H9 (cell line): ENCODE results near the gene CACTIN. TPM values are rescaled to one million over a fixed set of nuclear protein-coding genes. Genes with fewer than 3 reads are reported as not detected.

Experiments
- DNase-seq: peaks from one replicate; pipeline ENCODE4 v3.0.0-alpha.2; 2017
- H2AFZ ChIP-seq: one replicate; pipeline ENCODE4 v1.6.1; 2013; ENCODE audit warnings: mild to moderate bottlenecking, low read length, control low read depth, moderate library complexity
- H2AK5ac ChIP-seq: 2 replicates; pipeline ENCODE4 v1.6.1; 2013; ENCODE audit warnings: low read length, control low read depth, mixed read lengths; ENCODE audit not compliant: insufficient read length
- H2BK120ac ChIP-seq: one replicate; pipeline ENCODE4 v1.6.1; 2013; ENCODE audit warnings: low read depth, mild to moderate bottlenecking, low read length, control low read depth, inconsistent platforms; ENCODE audit not compliant: poor library complexity, severe bottlenecking
- H2BK12ac ChIP-seq: 2 replicates; pipeline ENCODE4 v1.6.1; 2013; ENCODE audit warnings: low read length, control low read depth, mixed read lengths, low read depth; ENCODE audit not compliant: insufficient read length
- H2BK15ac ChIP-seq: 2 replicates; pipeline ENCODE4 v1.6.1; 2013; ENCODE audit warnings: low read depth, low read length, control low read depth
- H2BK20ac ChIP-seq: one replicate; pipeline ENCODE4 v1.6.1; 2013; ENCODE audit warnings: low read depth, mild to moderate bottlenecking, low read length, control low read depth, inconsistent platforms; ENCODE audit not compliant: poor library complexity, severe bottlenecking
- H2BK5ac ChIP-seq: 2 replicates; pipeline ENCODE4 v1.6.1; 2013; ENCODE audit warnings: low read length, control low read depth, mixed read lengths; ENCODE audit not compliant: insufficient read length
- H3K14ac ChIP-seq: 2 replicates; pipeline ENCODE4 v1.6.1; 2013; ENCODE audit warnings: low read length, control low read depth; ENCODE audit not compliant: insufficient read depth
- H3K18ac ChIP-seq: 2 replicates; pipeline ENCODE4 v1.6.1; 2013; ENCODE audit warnings: low read depth, mild to moderate bottlenecking, mixed read lengths, low read length, control low read depth; ENCODE audit not compliant: insufficient read length
- H3K23ac ChIP-seq: 2 replicates; pipeline ENCODE4 v1.6.1; 2013; ENCODE audit warnings: low read length, control low read depth, mixed read lengths, low read depth; ENCODE audit not compliant: insufficient read length
- H3K23me2 ChIP-seq: 2 replicates; pipeline ENCODE4 v1.6.1; 2013; ENCODE audit warnings: low read depth, mild to moderate bottlenecking, mixed read lengths, low read length, control low read depth; ENCODE audit not compliant: insufficient read length, poor library complexity, severe bottlenecking
- H3K27ac ChIP-seq: 2 replicates; pipeline ENCODE4 v1.5.1; 2013; ENCODE audit warnings: low read length, control low read depth, mixed read lengths, low read depth; ENCODE audit not compliant: insufficient read length
- H3K27me3 ChIP-seq: 2 replicates; pipeline ENCODE4 v1.6.1; 2013; ENCODE audit warnings: low read length, control low read depth, inconsistent platforms; ENCODE audit not compliant: insufficient read depth
- H3K4ac ChIP-seq: 2 replicates; pipeline ENCODE4 v1.6.1; 2013; ENCODE audit warnings: low read depth, mild to moderate bottlenecking, control low read depth, inconsistent platforms, low read length, moderate library complexity
- H3K4me1 ChIP-seq: 2 replicates; pipeline ENCODE4 v1.6.1; 2013; ENCODE audit warnings: low read length, control low read depth, inconsistent platforms; ENCODE audit not compliant: insufficient read depth
- H3K4me2 ChIP-seq: 2 replicates; pipeline ENCODE4 v1.6.1; 2013; ENCODE audit warnings: low read length, control low read depth, mixed read lengths; ENCODE audit not compliant: insufficient read length, insufficient read depth
- H3K56ac ChIP-seq: 2 replicates; pipeline ENCODE4 v1.6.1; 2013; ENCODE audit warnings: low read depth, mild to moderate bottlenecking, mixed read lengths, low read length, control low read depth; ENCODE audit not compliant: insufficient read length
- H3K79me1 ChIP-seq: 2 replicates; pipeline ENCODE4 v1.6.1; 2013; ENCODE audit warnings: low read depth, mild to moderate bottlenecking, moderate library complexity, low read length, control low read depth, inconsistent platforms; ENCODE audit not compliant: insufficient read depth, poor library complexity, severe bottlenecking
- H3K79me2 ChIP-seq: 2 replicates; pipeline ENCODE4 v1.6.1; 2013; ENCODE audit warnings: low read length, control low read depth, inconsistent platforms; ENCODE audit not compliant: insufficient read depth
- H3K9ac ChIP-seq: 2 replicates; pipeline ENCODE4 v1.6.1; 2013; ENCODE audit warnings: low read length, control low read depth, mixed read lengths; ENCODE audit not compliant: insufficient read length; ENCODE audit errors: extremely low read depth
- H3K9me3 ChIP-seq: one replicate; pipeline ENCODE4 v1.6.1; 2013; ENCODE audit warnings: low read depth, low read length, inconsistent platforms; ENCODE audit not compliant: control insufficient read depth
- H3T11ph ChIP-seq: one replicate; pipeline ENCODE4 v1.6.1; 2013; ENCODE audit warnings: mild to moderate bottlenecking, low read length, control low read depth, inconsistent platforms
- H4K20me1 ChIP-seq: one replicate; pipeline ENCODE4 v1.6.1; 2013; ENCODE audit not compliant: control insufficient read depth, insufficient read length, insufficient read depth
- H4K5ac ChIP-seq: 2 replicates; pipeline ENCODE4 v1.6.1; 2013; ENCODE audit warnings: low read depth, mild to moderate bottlenecking, mixed read lengths, low read length, control low read depth; ENCODE audit not compliant: insufficient read length
- H4K8ac ChIP-seq: replicated peaks from 2 replicates; pipeline ENCODE4 v1.6.1; 2013; ENCODE audit warnings: low read length, control low read depth, mixed read lengths, low read depth; ENCODE audit not compliant: insufficient read length
- H4K91ac ChIP-seq: 2 replicates; pipeline ENCODE4 v1.6.1; 2013; ENCODE audit warnings: low read depth, mild to moderate bottlenecking, moderate library complexity, mixed read lengths, low read length, control low read depth; ENCODE audit not compliant: insufficient read length
- H3K27ac Mint-ChIP-seq, 3 experiments: 2 replicates in 2 of 3; 3 replicates in 1 of 3; pipeline ENCODE4 v1.8.0; 2020 to 2021; ENCODE audit warnings: mixed read lengths in 3 of 3, mild to moderate bottlenecking in 1 of 3, moderate library complexity in 1 of 3
- H3K27me3 Mint-ChIP-seq: 2 replicates; pipeline ENCODE4 v1.8.0; 2021; ENCODE audit warnings: low read depth, mild to moderate bottlenecking, moderate library complexity, mixed read lengths
- H3K36me3 Mint-ChIP-seq, 3 experiments: 2 replicates in 2 of 3; 3 replicates in 1 of 3; pipeline ENCODE4 v1.8.0; 2020 to 2021; ENCODE audit warnings: low read depth in 3 of 3, mixed read lengths in 3 of 3; ENCODE audit not compliant: insufficient read depth in 1 of 3
- H3K4me1 Mint-ChIP-seq, 2 experiments: 2 replicates each; pipeline ENCODE4 v1.8.0; 2020; ENCODE audit warnings: mixed read lengths in 2 of 2
- H3K4me3 Mint-ChIP-seq, 2 experiments: 2 replicates in 1 of 2; 3 replicates in 1 of 2; pipeline ENCODE4 v1.8.0; 2020 to 2021; ENCODE audit warnings: mild to moderate bottlenecking in 2 of 2, mixed read lengths in 2 of 2, moderate library complexity in 1 of 2
- H3K9me3 Mint-ChIP-seq, 2 experiments: 2 replicates in 1 of 2; 3 replicates in 1 of 2; pipeline ENCODE4 v1.8.0; 2020; ENCODE audit warnings: mild to moderate bottlenecking in 2 of 2, mixed read lengths in 2 of 2, moderate library complexity in 1 of 2
- WGBS: extraction: QIAGEN DNeasy Blood & Tissue Kit; methylation state at CpG from one replicate; pipeline ENCODE4 v1.1.7; 2013; ENCODE audit warnings: missing lambda C conversion rate, low lambda C conversion rate, mixed read lengths; ENCODE audit not compliant: insufficient read length; ENCODE audit errors: extremely low coverage; 5-methylcytosine and 5-hydroxymethylcytosine counted together
- total RNA-seq: library from RNA; stranded (reverse); gene quantifications from 2 replicates; pipeline ENCODE4 v1.2.1, GENCODE V29; 2021
- TF ChIP-seq, protein P1 (sequence below): fragments of 200-600 bp; sonication (generic); conservative IDR thresholded peaks from 3 replicates; pipeline ENCODE4 v1.8.0; 2021; ENCODE audit warnings: antibody characterized with exemption, mild to moderate bottlenecking

The CACTIN gene
- total RNA-seq, 1 experiment from 2014 or later = 37.3 TPM

DNA sequence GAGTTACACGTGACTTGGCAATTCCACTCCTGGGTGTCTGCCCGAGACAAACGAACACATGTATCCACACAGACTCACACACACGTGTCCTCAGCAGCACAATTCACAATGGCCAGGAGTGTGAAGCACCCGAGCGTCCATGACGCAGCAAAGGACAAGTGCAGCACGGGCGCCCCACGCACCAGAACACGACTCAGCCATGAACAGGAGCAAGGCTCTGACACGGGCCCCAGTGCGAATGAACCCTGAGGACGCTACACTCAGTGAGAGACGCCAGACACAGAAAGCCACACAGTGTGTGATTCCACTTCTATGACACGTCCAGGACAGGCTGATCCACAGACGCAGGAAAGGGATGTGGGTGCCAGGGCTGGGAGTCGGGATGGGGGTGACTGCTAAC, 37.2 kb upstream of the CACTIN start:
- Histone ChIP-seq H3K9ac (no peak overlapping the region), H3K79me1 (no peaks in the 10 kb centered on the region), H3K27ac (no peak overlapping the region), H2AK5ac (no peak overlapping the region), H3K23ac (no peak overlapping the region), H3K27me3 (no peaks in the 10 kb centered on the region), H3K4me2 (no peak overlapping the region), H3K14ac (no peak overlapping the region), H3T11ph (no peak overlapping the region), H3K56ac (no peak overlapping the region), H4K20me1 (peaks cover 4% of the 10 kb centered on the region), H3K23me2 (no peaks in the 10 kb centered on the region), H2BK5ac (no peak overlapping the region), H3K18ac (no peak overlapping the region), H3K4me1 (no peaks in the 10 kb centered on the region), H2AFZ (no peak overlapping the region), H4K91ac (no peak overlapping the region), H3K4ac (no peak overlapping the region), H2BK120ac (no peak overlapping the region), H3K9me3 (no peaks in the 10 kb centered on the region), H4K5ac (no peak overlapping the region), H3K79me2 (no peaks in the 10 kb centered on the region), H4K8ac (no peak overlapping the region), H2BK15ac (no peak overlapping the region), H2BK12ac (no peak overlapping the region), H2BK20ac (no peak overlapping the region)
- TF ChIP-seq, protein P1, sequence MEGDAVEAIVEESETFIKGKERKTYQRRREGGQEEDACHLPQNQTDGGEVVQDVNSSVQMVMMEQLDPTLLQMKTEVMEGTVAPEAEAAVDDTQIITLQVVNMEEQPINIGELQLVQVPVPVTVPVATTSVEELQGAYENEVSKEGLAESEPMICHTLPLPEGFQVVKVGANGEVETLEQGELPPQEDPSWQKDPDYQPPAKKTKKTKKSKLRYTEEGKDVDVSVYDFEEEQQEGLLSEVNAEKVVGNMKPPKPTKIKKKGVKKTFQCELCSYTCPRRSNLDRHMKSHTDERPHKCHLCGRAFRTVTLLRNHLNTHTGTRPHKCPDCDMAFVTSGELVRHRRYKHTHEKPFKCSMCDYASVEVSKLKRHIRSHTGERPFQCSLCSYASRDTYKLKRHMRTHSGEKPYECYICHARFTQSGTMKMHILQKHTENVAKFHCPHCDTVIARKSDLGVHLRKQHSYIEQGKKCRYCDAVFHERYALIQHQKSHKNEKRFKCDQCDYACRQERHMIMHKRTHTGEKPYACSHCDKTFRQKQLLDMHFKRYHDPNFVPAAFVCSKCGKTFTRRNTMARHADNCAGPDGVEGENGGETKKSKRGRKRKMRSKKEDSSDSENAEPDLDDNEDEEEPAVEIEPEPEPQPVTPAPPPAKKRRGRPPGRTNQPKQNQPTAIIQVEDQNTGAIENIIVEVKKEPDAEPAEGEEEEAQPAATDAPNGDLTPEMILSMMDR = no peak
- DNase-seq = no peak
- no peaks in the 10 kb centered on the region for H3K27me3 Mint-ChIP-seq
- H3K4me3 Mint-ChIP-seq = no peak overlapping the region; a peak in 1 of 5 replicates
- no CpG with 5 or more reads among the region's 18 CpGs for WGBS
- H3K4me1 Mint-ChIP-seq = peaks cover 3 to 7% of the 10 kb centered on the region in 2 experiments; a peak in 1 of 4 replicates
- no peaks in the 10 kb centered on the region for H3K9me3 Mint-ChIP-seq
- H3K36me3 Mint-ChIP-seq = peaks cover 15 to 45% (median 31%) of the 10 kb centered on the region in 3 experiments
- H3K27ac Mint-ChIP-seq = no peak overlapping the region
